Adrenal gland (tissue), 12 donors: ENCODE results near the gene UFC1. TPM values are rescaled to one million over a fixed set of nuclear protein-coding genes. Genes with fewer than 3 reads are reported as not detected.

ENCODE experiments used
- DNase-seq, 7 donors: peaks; one replicate each; pipeline ENCODE4 v3.0.0-alpha.2; 2019 to 2020
- H3K27ac ChIP-seq, 5 donors: fragments of 200-600 bp; sonication (generic) in 4 of 5; 1 replicate in 3 of 5; 2 replicates in 2 of 5; pipeline versions ENCODE4 v1.5.1 to v1.8.0; 2016 to 2020; ENCODE audit warnings: mild to moderate bottlenecking in 1 of 5
- H3K27me3 ChIP-seq: fragments of 200-600 bp; 2 replicates; pipeline ENCODE4 v1.8.0; 2021
- H3K36me3 ChIP-seq, 2 donors: fragments of 200-600 bp; replicated peaks in 1 of 2; 1 replicate in 1 of 2; 2 replicates in 1 of 2; pipeline versions ENCODE4 v1.5.1 to v1.8.0; 2018 to 2022
- H3K4me1 ChIP-seq, 2 donors: fragments of 200-600 bp; replicated peaks in 1 of 2; 1 replicate in 1 of 2; 2 replicates in 1 of 2; pipeline versions ENCODE4 v1.5.1 to v1.8.0; 2018 to 2021
- H3K4me3 ChIP-seq, 4 donors: fragments of 200-600 bp; sonication (generic) in 3 of 4; one replicate each; pipeline ENCODE4 v1.5.1; 2016 to 2018
- H3K9me3 ChIP-seq, 3 donors: fragments of 200-600 bp; sonication (generic) in 1 of 3; replicated peaks in 1 of 3; 1 replicate in 2 of 3; 2 replicates in 1 of 3; pipeline versions ENCODE4 v1.5.1 to v1.8.0; 2016 to 2021
- CTCF ChIP-seq, 6 experiments: fragments of 450-650 bp in 4 of 6; fragments of 200-600 bp in 2 of 6; sonication (generic) in 1 of 6; IDR thresholded peaks; 1 replicate in 5 of 6; 2 replicates in 1 of 6; pipeline versions ENCODE4 v1.5.1 to v1.8.0; 2016 to 2021; ENCODE audit warnings: antibody characterized with exemption in 6 of 6, mild to moderate bottlenecking in 2 of 6, moderate library complexity in 1 of 6
- POLR2A ChIP-seq, 2 donors: fragments of 450-650 bp; IDR thresholded peaks; one replicate each; pipeline ENCODE4 v1.6.1; 2017; ENCODE audit warnings: antibody characterized with exemption in 2 of 2, mild to moderate bottlenecking in 2 of 2, moderate library complexity in 1 of 2
- WGBS, 4 donors: extraction: QIAGEN DNeasy Blood & Tissue Kit in 2 of 4; methylation state at CpG; one replicate each; pipeline versions ENCODE4 v1.1.5 to v1.1.7; 2013 to 2017; 5-methylcytosine and 5-hydroxymethylcytosine counted together
- intact Hi-C, 2 donors: fragments of 100-400 bp; cut with DNase I; formaldehyde crosslinking; loops; one replicate each; pipeline versions ENCODE4 v1.14.1 to v1.15.0; 2022 to 2023
- polyA plus RNA-seq, 3 donors: library from polyadenylated mRNA; stranded (reverse); fragments of 200-250 nt in 2 of 3; fragments of 350-450 nt in 1 of 3; fragmentation: Illumina TruSeq in 1 of 3; extraction: RNeasy Lipid Tissue Mini Kit (QIAGEN cat#74804) in 1 of 3; gene quantifications; one replicate each; pipeline ENCODE4 v1.2.3, GENCODE V29; 2013 to 2014
- total RNA-seq, 9 donors: library from RNA; depleted of rRNA in 4 of 9; stranded (reverse); fragments of >200 nt in 4 of 9; fragments of 120-200 nt in 1 of 9; fragmentation: NEBNext Ultra II Directional in 1 of 9; extraction: Animal tissue kit (Norgen Biotek cat#: 25700) in 1 of 9; gene quantifications; one replicate each; pipeline versions ENCODE4 v1.1.0 to v1.2.4, GENCODE V29; 2013 to 2023
- donor health status: healthy with polysubstance abuse.
- donor health status: Bipolar disorder and iron deficiency.
- donor health status: DM: yes; HTN: yes; CAD: no.
- donor health status: DM: no; HTN: no; CAD: no.
- donor health status: DM: no; HTN: no; CAD: no.
- donor health status: DM: yes; HTN: yes; CAD: no.

Gene UFC1
- total and polyA plus RNA-seq, 12 donors = 59.0 to 166 (median 110) TPM

GRCh38 chr1:161198897-161199431, 45.2 kb downstream of the UFC1 start, which contains the start of gene ADAMTS4:
Gene ADAMTS4, minus strand, starts transcription at chr1:161199054. Its CDS starts 427 bp downstream, at chr1:161198627.
- H3K4me3 ChIP-seq = peak within 1 kb of the TSS in 1 of 4 donors; percentile 37
- WGBS, 4 donors = 59 to 69% (median 63%) methylated on average over 11 of the region's 11 CpGs
- peak in 6 of 7 donors; percentile 46 to 82 (median 64) for DNase-seq
- H3K4me1 ChIP-seq = peaks cover 35 to 71% of the 10 kb centered on the region in 2 donors
- peaks cover 0 to 6% of the 10 kb centered on the region in 2 donors for H3K36me3 ChIP-seq
- H3K27ac ChIP-seq = peak within 1 kb of the TSS in 4 of 5 donors; percentile 86 to 99 (median 95)
- no peaks in the 10 kb centered on the region for H3K27me3 ChIP-seq
- TF ChIP-seq CTCF (IDR thresholded peaks at IDR 0.05) (no peak), POLR2A (IDR thresholded peaks at IDR 0.05) (peak; percentile 46 to 74)
- intact Hi-C loops = loop anchor here (10.0 kb wide), 2 partner anchors 176 to 186 kb away; no protein-coding TSS in a partner anchor
- H3K9me3 ChIP-seq = no peaks in the 10 kb centered on the region

GRCh38 chr1:161199506-161200139, 45.8 kb downstream of the UFC1 start:
- peak in 1 of 7 donors; percentile 19 for DNase-seq
- peak overlapping the region in 4 of 5 donors; percentile 86 to 99 (median 95) for H3K27ac ChIP-seq
- no peaks in the 10 kb centered on the region for H3K9me3 ChIP-seq
- intact Hi-C loops = loop anchor here (10.0 kb wide), 2 partner anchors 175 to 185 kb away; no protein-coding TSS in a partner anchor
- H3K36me3 ChIP-seq = peaks cover 0 to 13% of the 10 kb centered on the region in 2 donors
- no peak for TF ChIP-seq POLR2A (IDR thresholded peaks at IDR 0.05)
- no peak for TF ChIP-seq CTCF (IDR thresholded peaks at IDR 0.05)
- H3K4me3 ChIP-seq = no peak overlapping the region
- WGBS, 4 donors = 48 to 73% (median 60%) methylated on average over 5 of the region's 5 CpGs
- no peaks in the 10 kb centered on the region for H3K27me3 ChIP-seq
- H3K4me1 ChIP-seq = peaks cover 35 to 71% of the 10 kb centered on the region in 2 donors

- no peak overlapping the region for H3K4me3 ChIP-seq
- intact Hi-C loops = no loop called here
Observed at GRCh38 chr1:161200421-161200991, 46.7 kb downstream of the UFC1 start.

More at GRCh38 chr1:161200421-161200991, 46.7 kb downstream of the UFC1 start:
- peak in 1 of 7 donors; percentile 19 for DNase-seq
- Histone ChIP-seq H3K4me1 (peaks cover 35 to 75% of the 10 kb centered on the region in 2 donors), H3K27me3 (no peaks in the 10 kb centered on the region), H3K36me3 (peaks cover 0 to 20% of the 10 kb centered on the region in 2 donors), H3K27ac (peak overlapping the region; percentile 86 to 99 (median 93)), H3K9me3 (no peaks in the 10 kb centered on the region)
- 58 to 70% (median 60%) methylated on average over 5 of the region's 5 CpGs for WGBS, 4 donors
- no peak for TF ChIP-seq CTCF (IDR thresholded peaks at IDR 0.05)
- TF ChIP-seq POLR2A (IDR thresholded peaks at IDR 0.05) = no peak
